ENCODE measurements around the gene ZNF692. TPM values are rescaled to one million over a fixed set of nuclear protein-coding genes. Genes with fewer than 3 reads are reported as not detected.

Gene ZNF692
- total and polyA plus RNA-seq, 4 donors: 7.8 to 16.3 (median 10.4) TPM

DNA sequence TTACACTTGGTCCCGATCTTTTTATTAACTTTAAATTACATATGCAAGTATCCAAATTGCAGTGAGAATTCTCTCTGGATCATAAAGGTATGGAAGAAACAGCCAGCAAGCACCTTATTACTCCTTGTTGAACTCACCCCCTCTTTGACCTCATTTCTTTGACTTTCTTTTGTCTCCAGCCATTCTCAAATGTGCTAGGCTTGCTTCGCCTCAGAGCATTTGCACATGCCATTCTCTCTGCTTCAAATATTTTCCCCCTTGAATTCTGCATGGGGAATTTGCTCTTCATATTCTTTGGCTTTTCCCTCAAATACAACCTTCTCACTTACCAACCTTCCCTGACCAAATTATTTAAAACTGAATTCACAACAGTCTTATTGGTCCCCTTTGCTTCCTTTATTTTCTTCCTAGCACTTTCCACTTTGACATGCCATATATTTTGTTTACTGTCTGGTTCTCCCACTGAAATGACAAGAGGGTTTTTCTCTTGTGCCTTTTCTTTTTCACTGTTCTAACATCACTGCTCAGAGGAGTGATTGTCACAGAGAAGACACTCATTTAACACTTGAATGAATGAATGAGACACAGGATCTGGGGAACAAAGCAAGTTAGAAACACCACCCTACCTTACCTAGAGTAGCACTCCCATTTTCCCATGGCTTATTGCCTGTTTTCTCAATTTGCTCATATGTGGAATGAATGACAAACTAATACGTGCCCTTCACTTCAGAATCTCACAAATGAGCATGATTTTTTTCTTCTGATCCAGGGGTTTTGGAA is 45.7 kb upstream of the ZNF692 start:
- no peak overlapping the region for H3K27ac ChIP-seq (ENCODE audit: low read depth in 1 of 2, low read length in 2 of 2)
- TF ChIP-seq FOXA1 (IDR thresholded peaks at IDR 0.05): no peak
- TF ChIP-seq, protein P1, sequence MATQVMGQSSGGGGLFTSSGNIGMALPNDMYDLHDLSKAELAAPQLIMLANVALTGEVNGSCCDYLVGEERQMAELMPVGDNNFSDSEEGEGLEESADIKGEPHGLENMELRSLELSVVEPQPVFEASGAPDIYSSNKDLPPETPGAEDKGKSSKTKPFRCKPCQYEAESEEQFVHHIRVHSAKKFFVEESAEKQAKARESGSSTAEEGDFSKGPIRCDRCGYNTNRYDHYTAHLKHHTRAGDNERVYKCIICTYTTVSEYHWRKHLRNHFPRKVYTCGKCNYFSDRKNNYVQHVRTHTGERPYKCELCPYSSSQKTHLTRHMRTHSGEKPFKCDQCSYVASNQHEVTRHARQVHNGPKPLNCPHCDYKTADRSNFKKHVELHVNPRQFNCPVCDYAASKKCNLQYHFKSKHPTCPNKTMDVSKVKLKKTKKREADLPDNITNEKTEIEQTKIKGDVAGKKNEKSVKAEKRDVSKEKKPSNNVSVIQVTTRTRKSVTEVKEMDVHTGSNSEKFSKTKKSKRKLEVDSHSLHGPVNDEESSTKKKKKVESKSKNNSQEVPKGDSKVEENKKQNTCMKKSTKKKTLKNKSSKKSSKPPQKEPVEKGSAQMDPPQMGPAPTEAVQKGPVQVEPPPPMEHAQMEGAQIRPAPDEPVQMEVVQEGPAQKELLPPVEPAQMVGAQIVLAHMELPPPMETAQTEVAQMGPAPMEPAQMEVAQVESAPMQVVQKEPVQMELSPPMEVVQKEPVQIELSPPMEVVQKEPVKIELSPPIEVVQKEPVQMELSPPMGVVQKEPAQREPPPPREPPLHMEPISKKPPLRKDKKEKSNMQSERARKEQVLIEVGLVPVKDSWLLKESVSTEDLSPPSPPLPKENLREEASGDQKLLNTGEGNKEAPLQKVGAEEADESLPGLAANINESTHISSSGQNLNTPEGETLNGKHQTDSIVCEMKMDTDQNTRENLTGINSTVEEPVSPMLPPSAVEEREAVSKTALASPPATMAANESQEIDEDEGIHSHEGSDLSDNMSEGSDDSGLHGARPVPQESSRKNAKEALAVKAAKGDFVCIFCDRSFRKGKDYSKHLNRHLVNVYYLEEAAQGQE (IDR thresholded peaks at IDR 0.05): no peak
- no peak for TF ChIP-seq RXRA (IDR thresholded peaks at IDR 0.05)
- TF ChIP-seq JUND (IDR thresholded peaks at IDR 0.05): no peak
- TF ChIP-seq, protein P2, sequence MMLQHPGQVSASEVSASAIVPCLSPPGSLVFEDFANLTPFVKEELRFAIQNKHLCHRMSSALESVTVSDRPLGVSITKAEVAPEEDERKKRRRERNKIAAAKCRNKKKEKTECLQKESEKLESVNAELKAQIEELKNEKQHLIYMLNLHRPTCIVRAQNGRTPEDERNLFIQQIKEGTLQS (IDR thresholded peaks at IDR 0.05): no peak
- TF ChIP-seq GABPA (IDR thresholded peaks at IDR 0.05 in 1 of 2, conservative IDR thresholded peaks at IDR 0.05 in 1 of 2): no peak
- no peak for TF ChIP-seq EGR1 (IDR thresholded peaks at IDR 0.05; ENCODE audit: low read depth in 2 of 2)
- no peak for TF ChIP-seq RAD21 (IDR thresholded peaks at IDR 0.05)
- TF ChIP-seq SP1 (IDR thresholded peaks at IDR 0.05): no peak
- no peaks in the 10 kb centered on the region for H3K9me3 ChIP-seq (ENCODE audit: control insufficient read depth in 4 of 4, low read length in 3 of 4)
- no peaks in the 10 kb centered on the region for H3K27me3 ChIP-seq (ENCODE audit: control insufficient read depth in 4 of 4, insufficient read depth in 4 of 4, low read length in 3 of 4)
- WGBS: 96% methylated on average over 3 of the region's 3 CpGs
- no peaks in the 10 kb centered on the region for H3K36me3 ChIP-seq (ENCODE audit: control insufficient read depth in 4 of 4, insufficient read depth in 3 of 4, low read depth in 1 of 4, low read length in 3 of 4)
- H3K9ac ChIP-seq (ENCODE audit: low read depth in 1 of 2, low read length in 2 of 2): no peak overlapping the region
- DNase-seq (ENCODE audit: low spot score): no peak
- peaks cover 0 to 15% (median 8%) of the 10 kb centered on the region in 4 donors for H3K4me1 ChIP-seq (ENCODE audit: control insufficient read depth in 4 of 4, insufficient read depth in 4 of 4, low read length in 3 of 4)
- no peak overlapping the region for H3K4me3 ChIP-seq (ENCODE audit: low read depth in 1 of 3, low read length in 3 of 3)

DNA sequence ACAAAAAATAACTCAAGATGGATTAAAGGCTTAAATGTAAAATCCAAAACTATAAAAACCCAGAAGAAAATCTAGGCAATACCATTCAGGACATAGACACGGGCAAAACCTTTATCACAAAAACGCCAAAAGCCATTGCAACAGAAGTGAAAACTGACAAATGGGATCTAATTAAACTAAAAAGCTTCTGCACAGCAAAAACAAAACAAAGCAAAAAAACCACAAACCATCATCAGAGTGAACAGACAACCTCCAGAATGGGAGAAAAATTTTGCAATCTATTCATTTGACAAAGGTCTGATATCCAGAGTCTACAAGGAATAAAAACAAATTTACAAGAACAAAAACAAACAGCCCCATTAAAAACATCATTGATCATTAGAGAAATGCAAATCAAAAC is 42.7 kb upstream of the ZNF692 start:
- Histone ChIP-seq H3K9ac (ENCODE audit: low read depth in 1 of 2, low read length in 2 of 2) (no peak overlapping the region), H3K4me1 (ENCODE audit: control insufficient read depth in 4 of 4, insufficient read depth in 4 of 4, low read length in 3 of 4) (peaks cover 0 to 4% (median 2%) of the 10 kb centered on the region in 4 donors), H3K27me3 (ENCODE audit: control insufficient read depth in 4 of 4, insufficient read depth in 4 of 4, low read length in 3 of 4) (peaks cover 0 to 6% (median 0%) of the 10 kb centered on the region in 4 donors), H3K9me3 (ENCODE audit: control insufficient read depth in 4 of 4, low read length in 3 of 4) (no peaks in the 10 kb centered on the region), H3K36me3 (ENCODE audit: control insufficient read depth in 4 of 4, insufficient read depth in 3 of 4, low read depth in 1 of 4, low read length in 3 of 4) (no peaks in the 10 kb centered on the region), H3K27ac (ENCODE audit: low read depth in 1 of 2, low read length in 2 of 2) (no peak overlapping the region), H3K4me3 (ENCODE audit: low read depth in 1 of 3, low read length in 3 of 3) (no peak overlapping the region)
- WGBS: 79% methylated on average over 2 of the region's 2 CpGs
- DNase-seq (ENCODE audit: low spot score): no peak
- TF ChIP-seq JUND (IDR thresholded peaks at IDR 0.05) (no peak), SP1 (IDR thresholded peaks at IDR 0.05) (no peak), GABPA (IDR thresholded peaks at IDR 0.05 in 1 of 2, conservative IDR thresholded peaks at IDR 0.05 in 1 of 2) (no peak)

DNA sequence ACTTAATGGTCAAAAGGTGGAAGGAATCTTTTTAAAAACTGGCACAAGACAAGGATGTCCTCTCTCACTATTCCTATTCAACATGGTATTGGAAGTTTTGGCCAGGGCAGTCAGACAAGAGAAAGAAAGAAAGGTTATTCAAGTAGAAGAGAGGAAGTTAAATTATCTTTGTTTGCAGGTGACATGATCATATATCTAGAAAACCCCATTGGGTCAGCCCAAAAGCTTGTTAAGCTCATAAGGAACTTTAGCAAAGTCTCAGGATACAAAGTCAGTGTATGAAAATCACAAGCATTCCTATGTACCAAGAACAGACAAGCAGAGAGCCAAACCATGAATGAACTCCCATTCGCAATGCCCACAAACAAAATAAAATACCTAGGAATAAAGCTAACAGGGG is 41.8 kb upstream of the ZNF692 start:
- H3K27me3 ChIP-seq (ENCODE audit: control insufficient read depth in 4 of 4, insufficient read depth in 4 of 4, low read length in 3 of 4): peaks cover 0 to 6% (median 0%) of the 10 kb centered on the region in 4 donors
- no peaks in the 10 kb centered on the region for H3K9me3 ChIP-seq (ENCODE audit: control insufficient read depth in 4 of 4, low read length in 3 of 4)
- H3K9ac ChIP-seq (ENCODE audit: low read depth in 1 of 2, low read length in 2 of 2): no peak overlapping the region
- H3K27ac ChIP-seq (ENCODE audit: low read depth in 1 of 2, low read length in 2 of 2): no peak overlapping the region
- H3K36me3 ChIP-seq (ENCODE audit: control insufficient read depth in 4 of 4, insufficient read depth in 3 of 4, low read depth in 1 of 4, low read length in 3 of 4): no peaks in the 10 kb centered on the region
- no peak for DNase-seq (ENCODE audit: low spot score)
- no peak overlapping the region for H3K4me3 ChIP-seq (ENCODE audit: low read depth in 1 of 3, low read length in 3 of 3)
- H3K4me1 ChIP-seq (ENCODE audit: control insufficient read depth in 4 of 4, insufficient read depth in 4 of 4, low read length in 3 of 4): peaks cover 0 to 3% (median 1%) of the 10 kb centered on the region in 4 donors
- WGBS: 93% methylated on average over 1 of the region's 1 CpG
- TF ChIP-seq RAD21 (IDR thresholded peaks at IDR 0.05): no peak
- TF ChIP-seq JUND (IDR thresholded peaks at IDR 0.05): no peak
- no peak for TF ChIP-seq HNF4G (IDR thresholded peaks at IDR 0.05)
- no peak for TF ChIP-seq NR2F2 (IDR thresholded peaks at IDR 0.05)
- TF ChIP-seq RXRA (IDR thresholded peaks at IDR 0.05): no peak
- TF ChIP-seq GABPA (IDR thresholded peaks at IDR 0.05 in 1 of 2, conservative IDR thresholded peaks at IDR 0.05 in 1 of 2): no peak
- TF ChIP-seq, protein P3, sequence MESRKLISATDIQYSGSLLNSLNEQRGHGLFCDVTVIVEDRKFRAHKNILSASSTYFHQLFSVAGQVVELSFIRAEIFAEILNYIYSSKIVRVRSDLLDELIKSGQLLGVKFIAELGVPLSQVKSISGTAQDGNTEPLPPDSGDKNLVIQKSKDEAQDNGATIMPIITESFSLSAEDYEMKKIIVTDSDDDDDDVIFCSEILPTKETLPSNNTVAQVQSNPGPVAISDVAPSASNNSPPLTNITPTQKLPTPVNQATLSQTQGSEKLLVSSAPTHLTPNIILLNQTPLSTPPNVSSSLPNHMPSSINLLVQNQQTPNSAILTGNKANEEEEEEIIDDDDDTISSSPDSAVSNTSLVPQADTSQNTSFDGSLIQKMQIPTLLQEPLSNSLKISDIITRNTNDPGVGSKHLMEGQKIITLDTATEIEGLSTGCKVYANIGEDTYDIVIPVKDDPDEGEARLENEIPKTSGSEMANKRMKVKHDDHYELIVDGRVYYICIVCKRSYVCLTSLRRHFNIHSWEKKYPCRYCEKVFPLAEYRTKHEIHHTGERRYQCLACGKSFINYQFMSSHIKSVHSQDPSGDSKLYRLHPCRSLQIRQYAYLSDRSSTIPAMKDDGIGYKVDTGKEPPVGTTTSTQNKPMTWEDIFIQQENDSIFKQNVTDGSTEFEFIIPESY (IDR thresholded peaks at IDR 0.05): no peak
- TF ChIP-seq HNF4A (conservative IDR thresholded peaks at IDR 0.05): no peak
- TF ChIP-seq, protein P1 (IDR thresholded peaks at IDR 0.05): no peak
- no peak for TF ChIP-seq SP1 (IDR thresholded peaks at IDR 0.05)
- TF ChIP-seq EGR1 (IDR thresholded peaks at IDR 0.05; ENCODE audit: low read depth in 2 of 2): no peak
- TF ChIP-seq TAF1 (conservative IDR thresholded peaks at IDR 0.05): no peak
- TF ChIP-seq YY1 (IDR thresholded peaks at IDR 0.05): no peak
